Nephron (organoid): ENCODE results near the gene SLIT1.

ENCODE experiments used
- H3K27ac Mint-ChIP-seq, 3 experiments: 2 replicates each; pipeline ENCODE4 v1.8.0; 2020; ENCODE audit warnings: mixed read lengths in 3 of 3, mild to moderate bottlenecking in 2 of 3, moderate library complexity in 1 of 3
- H3K27me3 Mint-ChIP-seq: 2 replicates; pipeline ENCODE4 v1.8.0; 2021; ENCODE audit warnings: low read depth, mild to moderate bottlenecking, moderate library complexity, mixed read lengths
- H3K36me3 Mint-ChIP-seq: 2 replicates; pipeline ENCODE4 v1.8.0; 2020; ENCODE audit warnings: low read depth, mixed read lengths
- H3K4me1 Mint-ChIP-seq: 2 replicates; pipeline ENCODE4 v1.8.0; 2020; ENCODE audit warnings: mixed read lengths
- H3K4me3 Mint-ChIP-seq, 3 experiments: 2 replicates each; pipeline ENCODE4 v1.8.0; 2020; ENCODE audit warnings: mild to moderate bottlenecking in 3 of 3, mixed read lengths in 3 of 3, moderate library complexity in 2 of 3
- H3K9me3 Mint-ChIP-seq: 2 replicates; pipeline ENCODE4 v1.8.0; 2020; ENCODE audit warnings: mixed read lengths
- CTCF ChIP-seq, 3 experiments: fragments of 200-600 bp; sonication (generic); IDR thresholded peaks; one replicate each; pipeline ENCODE4 v1.5.0; 2021; ENCODE audit warnings: antibody characterized with exemption in 3 of 3; ENCODE audit not compliant: unreplicated experiment in 3 of 3

Gene SLIT1

GRCh38 chr10:97011397-97011796 lies 174.4 kb downstream of the SLIT1 start:
- peaks cover 22% of the 10 kb centered on the region for H3K9me3 Mint-ChIP-seq
- no peaks in the 10 kb centered on the region for H3K4me1 Mint-ChIP-seq
- H3K27me3 Mint-ChIP-seq, result peaks cover 3% of the 10 kb centered on the region
- TF ChIP-seq CTCF (IDR thresholded peaks at IDR 0.05; ENCODE audit: unreplicated experiment in 3 of 3), result no peak
- no peak overlapping the region for H3K27ac Mint-ChIP-seq
- H3K4me3 Mint-ChIP-seq, result no peak overlapping the region
- H3K36me3 Mint-ChIP-seq, result peaks cover 17% of the 10 kb centered on the region

- Mint-ChIP-seq H3K27ac (no peak overlapping the region), H3K4me1 (no peaks in the 10 kb centered on the region), H3K9me3 (peaks cover 22% of the 10 kb centered on the region), H3K27me3 (peaks cover 3% of the 10 kb centered on the region), H3K4me3 (no peak overlapping the region), H3K36me3 (peaks cover 17% of the 10 kb centered on the region)
- no peak for TF ChIP-seq CTCF (IDR thresholded peaks at IDR 0.05; ENCODE audit: unreplicated experiment in 3 of 3)
Observed at GRCh38 chr10:97010695-97011206, 175.0 kb downstream of the SLIT1 start.

GRCh38 chr10:97007417-97007816 lies 178.3 kb downstream of the SLIT1 start:
- Mint-ChIP-seq H3K27ac (no peak overlapping the region), H3K4me1 (no peaks in the 10 kb centered on the region), H3K9me3 (peaks cover 25% of the 10 kb centered on the region), H3K27me3 (no peaks in the 10 kb centered on the region), H3K36me3 (peaks cover 17% of the 10 kb centered on the region), H3K4me3 (no peak overlapping the region)
- no peak for TF ChIP-seq CTCF (IDR thresholded peaks at IDR 0.05; ENCODE audit: unreplicated experiment in 3 of 3)

GRCh38 chr10:97006364-97006763 lies 179.4 kb downstream of the SLIT1 start:
- H3K4me3 Mint-ChIP-seq, result no peak overlapping the region
- peaks cover 17% of the 10 kb centered on the region for H3K36me3 Mint-ChIP-seq
- TF ChIP-seq CTCF (IDR thresholded peaks at IDR 0.05; ENCODE audit: unreplicated experiment in 3 of 3), result no peak
- no peak overlapping the region for H3K27ac Mint-ChIP-seq
- no peaks in the 10 kb centered on the region for H3K4me1 Mint-ChIP-seq
- peaks cover 5% of the 10 kb centered on the region for H3K27me3 Mint-ChIP-seq
- H3K9me3 Mint-ChIP-seq, result peaks cover 21% of the 10 kb centered on the region

GRCh38 chr10:97005349-97005748 lies 180.4 kb downstream of the SLIT1 start:
- peaks cover 16% of the 10 kb centered on the region for H3K36me3 Mint-ChIP-seq
- no peak for TF ChIP-seq CTCF (IDR thresholded peaks at IDR 0.05; ENCODE audit: unreplicated experiment in 3 of 3)

GRCh38 chr10:97004591-97004990 lies 181.2 kb downstream of the SLIT1 start:
- Mint-ChIP-seq H3K9me3 (peaks cover 18% of the 10 kb centered on the region), H3K27ac (no peak overlapping the region), H3K36me3 (peaks cover 11% of the 10 kb centered on the region), H3K4me1 (no peaks in the 10 kb centered on the region), H3K4me3 (no peak overlapping the region), H3K27me3 (peaks cover 5% of the 10 kb centered on the region)
- no peak for TF ChIP-seq CTCF (IDR thresholded peaks at IDR 0.05; ENCODE audit: unreplicated experiment in 3 of 3)

More at GRCh38 chr10:97005349-97005748, 180.4 kb downstream of the SLIT1 start:
- Mint-ChIP-seq H3K4me1 (no peaks in the 10 kb centered on the region), H3K9me3 (peaks cover 21% of the 10 kb centered on the region), H3K27ac (no peak overlapping the region), H3K27me3 (peaks cover 5% of the 10 kb centered on the region), H3K4me3 (no peak overlapping the region)
